GM21723 (cell line): ENCODE measurements around the gene SBF1.
"Not testable (repeated sequence)": the region's sequence is repeated elsewhere in the genome, so short reads cannot be mapped to it uniquely, and the experiment has no call there.

Experiments used
- ATAC-seq: cut with Tn5 transposase; IDR thresholded peaks from one replicate; pipeline ENCODE4 v1.9.1; 2021; ENCODE audit warnings: mild to moderate bottlenecking, moderate library complexity; ENCODE audit not compliant: unreplicated experiment

The SBF1 gene

GRCh38 chr22:50401907-50402306 lies 72.9 kb downstream of the SBF1 start:
- ATAC-seq = no peak

- no peak for ATAC-seq
Measured at GRCh38 chr22:50400931-50401330, 73.9 kb downstream of the SBF1 start.

GRCh38 chr22:50400406-50400805 lies 74.4 kb downstream of the SBF1 start:
- no peak for ATAC-seq

GRCh38 chr22:50399751-50400331 lies 75.0 kb downstream of the SBF1 start:
- no peak for ATAC-seq

- no peak for ATAC-seq
Measured at GRCh38 chr22:50398831-50399648, 75.8 kb downstream of the SBF1 start.

GRCh38 chr22:50397371-50398060 lies 77.3 kb downstream of the SBF1 start:
- ATAC-seq = not testable (repeated sequence)

- no peak for ATAC-seq
Measured at GRCh38 chr22:50396751-50397370, 78.0 kb downstream of the SBF1 start.
